Hematopoietic multipotent progenitor cell treated with erythropoietin and hydrocortisone succinate and interleukin-3 and kit ligand, for 4 days (in vitro differentiated cells): ENCODE data around the gene MGAT3.

Source experiments
- DNase-seq: peaks from one replicate; pipeline ENCODE4 v3.0.0-alpha.2; 2015

Gene MGAT3

GRCh38 chr22:39473851-39474250, 17.0 kb downstream of the MGAT3 start:
- DNase-seq = no peak

GRCh38 chr22:39474351-39475111, 17.7 kb downstream of the MGAT3 start:
- DNase-seq = no peak

DNA sequence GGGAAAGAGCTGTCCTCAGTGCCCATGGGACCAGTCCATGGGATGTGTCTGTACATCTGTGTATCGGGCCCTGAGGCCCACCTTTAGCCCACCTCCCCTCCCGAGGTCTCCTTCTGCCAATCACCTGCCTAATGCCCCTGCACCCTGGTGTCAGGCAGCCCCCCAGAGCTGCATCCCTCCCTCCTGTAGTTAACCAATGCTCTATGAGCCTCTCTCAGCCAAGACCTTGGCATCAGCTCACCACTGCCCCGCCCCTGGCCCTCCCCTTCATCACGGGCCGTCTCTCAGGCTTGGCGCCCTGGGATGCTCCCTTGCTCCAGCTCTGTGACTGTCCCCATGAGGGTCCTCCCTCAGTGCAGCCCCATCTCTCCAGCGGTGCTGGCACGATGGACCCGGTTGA, 18.5 kb downstream of the MGAT3 start:
- no peak for DNase-seq

DNA sequence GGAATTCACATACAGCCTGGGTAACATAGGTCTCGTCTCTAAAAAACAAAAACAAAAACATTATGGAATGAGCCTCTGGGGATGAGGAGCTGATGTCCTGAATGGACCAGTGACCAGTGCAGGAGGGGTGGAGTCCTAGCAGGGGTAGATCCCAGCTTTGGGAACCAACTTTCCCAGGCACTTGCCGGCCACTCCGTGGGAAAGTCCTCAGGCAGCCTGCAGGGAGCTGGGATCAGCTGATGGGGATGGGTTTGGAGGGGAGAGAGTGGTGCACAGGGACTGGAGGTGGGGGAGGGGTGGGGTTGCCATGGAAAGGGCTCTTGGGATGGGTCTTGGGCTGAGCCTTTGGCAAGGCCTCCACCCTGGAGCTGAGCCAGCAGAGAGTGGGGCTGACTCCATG, 19.1 kb downstream of the MGAT3 start:
- DNase-seq = no peak

DNA sequence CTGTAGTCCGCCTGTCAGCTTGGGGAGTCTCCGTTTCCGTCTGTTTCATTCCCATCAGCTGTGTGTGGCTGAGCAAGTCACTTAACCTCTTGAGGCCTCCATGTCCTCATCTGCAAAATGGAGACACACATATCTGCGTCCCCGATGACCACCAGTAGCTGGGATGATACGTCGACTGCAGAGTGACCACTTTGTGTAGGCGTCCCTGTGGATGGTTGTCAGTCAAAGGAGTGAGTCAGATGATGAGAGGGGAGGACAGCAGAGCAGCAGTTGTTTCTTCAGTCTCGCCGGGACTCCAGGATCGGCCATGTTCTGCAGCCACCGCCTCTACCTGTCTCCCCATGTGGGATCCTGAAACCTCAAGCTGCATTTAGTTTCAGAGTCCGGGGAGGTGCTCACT, 19.9 kb downstream of the MGAT3 start:
- DNase-seq = no peak

DNA sequence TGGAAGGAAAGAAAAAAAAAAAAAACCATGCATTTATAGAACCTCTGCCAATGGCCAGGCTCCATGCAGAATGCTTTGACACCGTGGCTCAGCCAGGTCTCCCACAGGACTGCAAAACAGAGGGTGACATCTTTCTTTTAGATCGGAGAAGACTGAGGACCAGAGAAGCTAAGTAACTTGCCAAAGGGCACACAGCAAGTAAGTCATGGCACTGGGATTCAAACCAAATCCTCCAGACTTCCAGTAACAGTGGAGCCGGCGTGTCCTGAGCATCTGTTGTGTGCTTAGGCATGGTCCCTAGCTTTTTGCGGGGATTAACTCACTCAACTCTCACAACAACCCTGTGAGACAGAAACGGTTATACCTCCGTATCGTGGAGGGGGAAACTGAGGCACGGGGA, 20.7 kb downstream of the MGAT3 start:
- DNase-seq = no peak

DNA sequence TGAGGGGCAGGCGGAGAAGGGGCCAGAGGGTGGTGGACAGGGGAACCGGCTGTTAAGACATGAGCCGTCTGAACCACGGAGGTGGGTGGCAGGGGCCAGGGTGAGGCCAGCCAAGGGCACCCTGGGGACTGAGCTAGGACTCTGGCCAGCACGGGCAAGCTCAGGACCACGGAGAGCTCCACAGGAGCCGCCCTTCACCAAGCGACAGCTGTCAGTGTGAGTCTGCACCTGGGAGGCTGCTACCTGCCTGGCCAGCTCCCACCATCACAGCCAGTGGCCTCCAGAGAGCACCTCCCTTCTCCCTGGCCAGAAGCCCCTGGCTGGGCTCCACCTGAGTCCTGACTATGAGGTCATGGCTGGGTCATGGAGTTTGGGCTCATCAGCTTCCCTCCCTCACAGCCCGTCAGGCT, 21.6 kb downstream of the MGAT3 start:
- DNase-seq = peak; percentile 49

- no peak for DNase-seq
Observed at GRCh38 chr22:39479254-39479653, 22.4 kb downstream of the MGAT3 start.

GRCh38 chr22:39480557-39480956, 23.7 kb downstream of the MGAT3 start:
- DNase-seq = no peak

DNA sequence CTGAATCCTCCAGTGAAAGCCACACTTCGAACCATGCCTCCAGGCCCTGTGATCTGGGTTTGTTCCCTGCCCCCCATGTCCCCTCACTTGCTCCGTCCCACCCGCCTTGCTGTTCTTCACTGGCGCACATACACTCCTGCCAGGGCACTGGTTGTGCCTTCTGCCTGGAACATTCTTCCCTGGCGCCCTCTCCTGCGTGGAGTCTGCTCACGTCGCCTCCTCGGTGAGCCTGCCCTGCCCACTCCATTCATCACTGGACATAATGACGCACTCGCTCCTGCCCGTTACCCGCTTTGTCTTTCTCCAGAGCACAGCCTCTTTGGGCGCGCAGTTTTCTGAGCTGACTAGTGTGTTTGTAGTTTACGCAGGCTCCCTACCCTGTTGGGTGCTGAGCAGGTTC, 24.2 kb downstream of the MGAT3 start:
- DNase-seq = no peak

GRCh38 chr22:39481595-39481994, 24.8 kb downstream of the MGAT3 start:
- DNase-seq = no peak

- no peak for DNase-seq
Observed at GRCh38 chr22:39482768-39483167, 26.0 kb downstream of the MGAT3 start.

GRCh38 chr22:39486951-39487825, 30.4 kb downstream of the MGAT3 start:
- no peak for DNase-seq

- DNase-seq = no peak
Observed at GRCh38 chr22:39487826-39488520, 31.2 kb downstream of the MGAT3 start.

DNA sequence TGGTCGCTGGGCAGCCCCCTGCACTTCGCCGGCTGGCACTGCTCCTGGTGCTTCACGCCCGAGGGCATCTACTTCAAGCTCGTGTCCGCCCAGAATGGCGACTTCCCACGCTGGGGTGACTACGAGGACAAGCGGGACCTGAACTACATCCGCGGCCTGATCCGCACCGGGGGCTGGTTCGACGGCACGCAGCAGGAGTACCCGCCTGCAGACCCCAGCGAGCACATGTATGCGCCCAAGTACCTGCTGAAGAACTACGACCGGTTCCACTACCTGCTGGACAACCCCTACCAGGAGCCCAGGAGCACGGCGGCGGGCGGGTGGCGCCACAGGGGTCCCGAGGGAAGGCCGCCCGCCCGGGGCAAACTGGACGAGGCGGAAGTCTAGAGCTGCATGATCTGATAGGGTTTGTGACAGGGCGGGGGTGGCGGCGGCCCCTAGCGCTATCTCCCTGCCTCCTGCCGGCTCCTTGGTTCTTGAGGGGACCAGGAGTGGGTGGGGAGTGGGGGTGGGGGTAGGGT, 31.8 kb downstream of the MGAT3 start:
- no peak for DNase-seq

DNA sequence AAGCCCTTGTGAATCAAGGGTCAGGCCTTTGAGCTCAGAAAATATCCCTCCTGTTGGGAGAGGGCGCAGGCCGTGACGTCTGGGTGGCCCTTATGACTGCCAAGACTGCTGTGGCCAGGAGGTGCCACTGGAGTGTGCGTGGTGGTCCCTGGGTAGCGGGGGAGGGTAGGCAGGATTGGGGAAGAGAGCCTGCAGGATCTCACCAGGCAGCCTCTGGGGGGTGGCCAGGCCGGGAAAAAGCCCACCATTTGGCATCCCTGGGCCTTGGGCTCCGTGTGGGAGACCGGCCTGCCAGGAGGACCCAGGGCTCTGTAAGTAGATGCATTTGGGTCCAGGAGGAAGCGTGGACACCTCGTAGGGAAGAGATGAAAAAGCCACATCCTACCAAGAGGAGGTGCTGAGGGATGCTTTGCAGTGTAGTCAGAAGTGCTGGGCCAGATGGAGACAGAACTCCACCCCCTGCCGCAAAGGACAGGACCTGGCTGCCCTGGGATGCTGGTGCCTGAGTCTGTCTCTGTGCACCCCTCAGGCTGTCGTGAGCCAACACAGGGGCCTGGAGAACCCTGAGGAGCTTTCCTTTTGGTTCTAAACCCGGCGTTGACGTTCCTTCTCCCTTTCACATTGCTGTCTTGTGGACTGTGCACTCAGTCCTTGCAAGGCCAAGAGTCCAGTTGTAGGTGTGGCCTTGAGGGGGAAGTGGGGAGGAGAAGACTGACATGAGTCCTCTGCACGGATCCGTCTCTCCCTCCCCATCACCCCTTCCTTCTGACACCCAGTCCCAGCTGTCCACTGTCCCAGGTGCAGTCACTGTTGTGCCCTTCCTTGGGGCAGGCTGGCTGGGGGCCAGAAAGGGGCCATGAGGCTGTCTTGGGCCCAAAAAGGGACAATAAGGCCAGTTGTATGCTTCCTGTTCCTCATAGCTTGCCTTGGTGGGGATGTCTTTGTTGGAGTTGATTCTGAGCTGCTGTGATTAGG, 32.6 kb downstream of the MGAT3 start:
- no peak for DNase-seq

DNA sequence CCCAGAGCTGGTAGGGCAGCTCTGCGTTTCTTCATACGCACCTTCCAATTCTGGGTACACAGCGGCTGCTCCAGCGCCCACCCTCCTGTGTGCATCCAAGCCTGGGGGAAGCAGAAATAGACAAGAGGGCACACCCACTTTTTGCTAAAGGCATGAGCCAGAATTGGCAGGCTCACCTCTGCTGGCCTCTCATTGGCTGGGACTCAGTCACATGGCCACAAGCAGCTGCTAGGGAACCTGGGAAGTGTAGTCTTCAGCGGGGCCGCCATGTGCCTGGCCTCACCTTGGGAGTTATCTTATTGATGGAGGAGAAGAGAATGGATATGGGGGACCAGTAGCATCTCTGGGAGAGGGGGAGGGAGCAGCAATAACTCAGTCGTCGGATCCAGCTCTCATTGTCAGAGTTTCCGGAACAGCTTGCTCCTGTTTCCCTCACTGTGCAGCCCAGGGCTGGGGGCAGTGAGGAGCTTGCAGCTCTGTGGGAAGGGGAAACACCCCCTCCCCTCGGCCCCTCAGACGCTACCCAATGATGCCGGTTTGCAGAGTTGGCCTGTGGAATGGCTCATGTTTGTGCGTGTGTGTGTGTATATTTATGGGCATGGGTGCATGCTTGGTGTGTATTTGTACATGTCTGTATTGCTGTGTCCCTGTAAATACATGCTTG, 33.5 kb downstream of the MGAT3 start:
- peak; percentile 96 for DNase-seq

DNA sequence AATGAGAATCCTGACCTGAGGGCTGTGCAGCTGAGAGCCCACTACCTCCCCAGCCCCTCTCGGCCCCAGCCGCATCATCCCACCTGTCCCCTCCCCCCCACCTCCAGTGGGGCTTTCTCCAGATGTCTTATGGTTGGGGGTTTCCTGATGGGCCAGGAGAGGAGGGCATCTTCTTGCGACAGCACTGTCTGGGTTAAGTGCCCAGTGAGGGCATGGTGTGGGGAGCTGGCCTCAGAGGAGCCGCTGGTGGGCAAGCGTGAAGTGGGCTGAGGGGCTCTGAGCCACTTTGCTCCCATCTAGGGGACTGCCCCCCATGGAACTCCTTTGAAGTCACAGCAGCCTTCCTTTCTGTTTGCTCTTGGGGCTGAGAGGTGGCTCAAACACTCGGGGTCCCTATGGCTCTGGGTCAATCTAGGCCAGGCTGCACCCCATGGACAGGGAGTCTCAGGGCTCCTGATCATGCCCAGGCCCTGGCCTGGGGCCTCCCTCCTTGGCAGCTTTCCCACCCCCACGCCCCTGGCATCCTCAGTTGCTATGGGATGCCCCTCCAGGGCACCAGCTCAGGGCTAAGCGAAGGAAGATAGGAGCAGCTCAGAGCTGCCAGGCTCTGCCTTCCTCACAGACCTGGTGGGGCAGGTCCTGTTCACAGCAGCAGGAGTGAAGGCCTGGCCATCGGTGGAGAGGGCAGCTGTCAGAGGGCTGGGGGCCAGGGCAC, 34.3 kb downstream of the MGAT3 start:
- DNase-seq = no peak

DNA sequence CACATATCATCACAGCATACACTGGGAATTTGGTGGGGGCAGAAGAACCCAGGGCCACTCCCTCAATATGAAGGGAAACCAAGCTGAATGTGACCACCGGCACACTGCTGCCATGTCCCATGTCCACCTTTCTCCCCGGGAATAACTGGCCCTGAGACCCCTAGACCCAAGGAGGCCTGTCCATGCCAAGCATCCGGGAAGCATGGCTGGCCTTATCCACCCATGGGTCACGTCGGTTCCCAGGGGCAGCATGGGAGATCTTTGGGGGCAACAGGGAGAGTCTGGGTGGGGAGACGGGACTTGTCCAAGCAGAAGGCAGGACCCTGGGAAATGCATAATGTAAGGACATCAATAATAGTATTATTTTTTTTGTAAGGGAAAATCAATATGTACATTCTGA, 34.9 kb downstream of the MGAT3 start:
- DNase-seq = no peak

- DNase-seq = no peak
Observed at GRCh38 chr22:39492186-39492585, 35.4 kb downstream of the MGAT3 start.

DNA sequence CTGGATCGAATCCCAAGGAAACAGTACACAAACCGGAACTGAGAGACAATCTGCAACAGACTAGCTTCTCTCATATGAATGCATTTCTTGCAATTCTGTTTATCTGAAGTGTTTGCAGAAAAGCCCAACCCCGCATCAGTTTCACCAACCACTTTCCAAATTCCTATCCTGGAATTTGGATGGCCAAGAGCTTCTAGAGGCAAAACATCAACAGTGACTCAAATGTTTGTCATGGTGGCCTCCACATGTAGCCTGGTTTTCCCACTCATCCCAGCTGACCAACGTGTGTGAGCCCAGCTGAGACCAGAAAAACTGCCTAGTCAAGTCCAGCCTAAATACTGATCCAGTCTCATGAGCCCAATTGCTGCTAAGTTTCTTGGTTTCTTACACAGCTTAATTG, 36.9 kb downstream of the MGAT3 start:
- DNase-seq = no peak
